HepG2 (cell line): ENCODE measurements around the gene NOTUM. TPM values are rescaled to one million over a fixed set of nuclear protein-coding genes. Genes with fewer than 3 reads are reported as not detected.

Source experiments
- E2F2 ChIP-seq: sonication (generic); formaldehyde crosslinking; IDR thresholded peaks from 2 replicates; pipeline ENCODE4 v1.4.0; 2020; ENCODE audit warnings: missing genetic modification reagents, borderline replicate concordance
- HIC2 ChIP-seq: sonication (generic); formaldehyde crosslinking; IDR thresholded peaks from 2 replicates; pipeline ENCODE4 v1.9.0; 2022; ENCODE audit warnings: low read depth, missing genetic modification reagents
- IRF2 ChIP-seq: IDR thresholded peaks from 2 replicates; pipeline ENCODE4 v1.6.1; 2018; ENCODE audit warnings: missing genetic modification reagents, missing compliant biosample characterization
- KDM5B ChIP-seq: sonication (generic); formaldehyde crosslinking; IDR thresholded peaks from 2 replicates; pipeline ENCODE4 v1.4.0; 2020; ENCODE audit warnings: missing genetic modification reagents, mild to moderate bottlenecking, borderline replicate concordance
- MTA1 ChIP-seq: sonication (generic); formaldehyde crosslinking; IDR thresholded peaks from 2 replicates; pipeline ENCODE4 v1.4.0; 2020; ENCODE audit warnings: missing genetic modification reagents, mild to moderate bottlenecking, borderline replicate concordance
- MTF2 ChIP-seq: sonication (generic); formaldehyde crosslinking; IDR thresholded peaks from 2 replicates; pipeline ENCODE4 v1.5.0; 2020; ENCODE audit warnings: missing genetic modification reagents, borderline replicate concordance
- POLR2A ChIP-seq, 2 experiments: IDR thresholded peaks; 2 replicates each; pipeline ENCODE4 v1.6.1; 2011; ENCODE audit warnings: low read depth in 2 of 2, low read length in 2 of 2, mild to moderate bottlenecking in 1 of 2, moderate library complexity in 1 of 2; ENCODE audit not compliant: insufficient read depth in 1 of 2
- POLR2AphosphoS2 ChIP-seq: IDR thresholded peaks from 2 replicates; pipeline ENCODE4 v1.6.1; 2011; ENCODE audit warnings: low read depth, low read length, improper control_type of control experiment
- SMAD9 ChIP-seq: sonication (generic); formaldehyde crosslinking; IDR thresholded peaks from 2 replicates; pipeline ENCODE4 v1.5.1; 2020; ENCODE audit warnings: mild to moderate bottlenecking, missing genetic modification reagents
- TAF1 ChIP-seq: sonication (generic); formaldehyde crosslinking; IDR thresholded peaks from 2 replicates; pipeline ENCODE4 v1.4.0; 2020; ENCODE audit warnings: missing genetic modification reagents
- TCF7 ChIP-seq: sonication (generic); IDR thresholded peaks from 2 replicates; pipeline ENCODE4 v1.6.1; 2016; ENCODE audit warnings: antibody characterized with exemption, low read depth
- TGIF2 ChIP-seq: IDR thresholded peaks from 2 replicates; pipeline ENCODE4 v1.6.1; 2016; ENCODE audit warnings: control low read depth, missing compliant biosample characterization
- USF2 ChIP-seq, 2 experiments: sonication (generic) in 1 of 2; formaldehyde crosslinking in 1 of 2; IDR thresholded peaks; 2 replicates each; pipeline versions ENCODE4 v1.5.1 to v1.6.1; 2011 to 2020; ENCODE audit warnings: borderline replicate concordance in 1 of 2, low read depth in 1 of 2, low read length in 1 of 2, mild to moderate bottlenecking in 1 of 2, missing genetic modification reagents in 1 of 2, moderate library complexity in 1 of 2
- ZBTB1 ChIP-seq: sonication (generic); formaldehyde crosslinking; IDR thresholded peaks from 2 replicates; pipeline ENCODE4 v1.4.0; 2020; ENCODE audit warnings: missing genetic modification reagents, borderline replicate concordance
- ZFP90 ChIP-seq: sonication (generic); formaldehyde crosslinking; IDR thresholded peaks from 2 replicates; pipeline ENCODE4 v1.8.0; 2022; ENCODE audit warnings: missing genetic modification reagents, mild to moderate bottlenecking, inconsistent platforms, borderline replicate concordance
- ZNF30 ChIP-seq: sonication (generic); formaldehyde crosslinking; IDR thresholded peaks from 2 replicates; pipeline ENCODE4 v1.5.0; 2020; ENCODE audit warnings: mild to moderate bottlenecking, missing genetic modification reagents
- ZNF598 ChIP-seq: sonication (generic); formaldehyde crosslinking; IDR thresholded peaks from 2 replicates; pipeline ENCODE4 v1.5.1; 2020; ENCODE audit warnings: mild to moderate bottlenecking, missing genetic modification reagents, borderline replicate concordance
- polyA plus RNA-seq, 8 experiments: library from polyadenylated mRNA; depleted of rRNA in 3 of 8; stranded (reverse) in 7 of 8; unstranded in 1 of 8; fragments of >200 nt; fragmentation: Illumina TruSeq in 4 of 8; extraction: Trizol in 4 of 8; gene quantifications; 2 replicates each; pipeline versions ENCODE4 v1.2.1 to v1.2.3, GENCODE V29; 2011 to 2016; ENCODE audit warnings: low read depth in 4 of 8, missing spikeins in 1 of 8, mixed read lengths in 1 of 8; ENCODE audit not compliant: insufficient read depth in 1 of 8
- total RNA-seq, 5 experiments: library from RNA; depleted of rRNA; stranded (reverse); fragments of >200 nt; fragmentation: Illumina TruSeq; extraction: Trizol; gene quantifications; 2 replicates each; pipeline ENCODE4 v1.2.3, GENCODE V29; 2016; ENCODE audit warnings: low read depth in 1 of 5
- TF ChIP-seq, protein P1 (sequence below): sonication (generic); formaldehyde crosslinking; IDR thresholded peaks from 2 replicates; pipeline ENCODE4 v1.4.0; 2020; ENCODE audit warnings: missing genetic modification reagents
- TF ChIP-seq, protein P2 (sequence below): sonication (generic); formaldehyde crosslinking; IDR thresholded peaks from 2 replicates; pipeline ENCODE4 v1.5.1; 2020; ENCODE audit warnings: missing genetic modification reagents, mild to moderate bottlenecking, borderline replicate concordance

The NOTUM gene
- total and polyA plus RNA-seq, 2 of the 13 experiments (the other 11 are each of a cell fraction or from before 2014, with no cell fraction given) = 150 to 160 TPM

GRCh38 chr17:81999976-82000802 is 39.2 kb upstream of the NOTUM start (continued):
- peak; percentile 8; the same call in 1 of the 2 replicates for TF ChIP-seq KDM5B (CRISPR knock-in tag)
- TF ChIP-seq TAF1 (CRISPR knock-in tag) = peak; percentile 60; the same call in 1 of the 2 replicates
- TF ChIP-seq HIC2 (CRISPR knock-in tag) = peak; percentile 86
- no peak for TF ChIP-seq ZBTB1 (CRISPR knock-in tag)
- TF ChIP-seq IRF2 = peak; percentile 30; the same call in 1 of the 2 replicates
- no peak for TF ChIP-seq POLR2AphosphoS2
- peak; percentile 12; the same call in 1 of the 2 replicates for TF ChIP-seq TGIF2
- TF ChIP-seq E2F2 = no peak
- TF ChIP-seq, protein P1, sequence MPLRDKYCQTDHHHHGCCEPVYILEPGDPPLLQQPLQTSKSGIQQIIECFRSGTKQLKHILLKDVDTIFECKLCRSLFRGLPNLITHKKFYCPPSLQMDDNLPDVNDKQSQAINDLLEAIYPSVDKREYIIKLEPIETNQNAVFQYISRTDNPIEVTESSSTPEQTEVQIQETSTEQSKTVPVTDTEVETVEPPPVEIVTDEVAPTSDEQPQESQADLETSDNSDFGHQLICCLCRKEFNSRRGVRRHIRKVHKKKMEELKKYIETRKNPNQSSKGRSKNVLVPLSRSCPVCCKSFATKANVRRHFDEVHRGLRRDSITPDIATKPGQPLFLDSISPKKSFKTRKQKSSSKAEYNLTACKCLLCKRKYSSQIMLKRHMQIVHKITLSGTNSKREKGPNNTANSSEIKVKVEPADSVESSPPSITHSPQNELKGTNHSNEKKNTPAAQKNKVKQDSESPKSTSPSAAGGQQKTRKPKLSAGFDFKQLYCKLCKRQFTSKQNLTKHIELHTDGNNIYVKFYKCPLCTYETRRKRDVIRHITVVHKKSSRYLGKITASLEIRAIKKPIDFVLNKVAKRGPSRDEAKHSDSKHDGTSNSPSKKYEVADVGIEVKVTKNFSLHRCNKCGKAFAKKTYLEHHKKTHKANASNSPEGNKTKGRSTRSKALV (CRISPR knock-in tag) = no peak
- TF ChIP-seq, protein P2, sequence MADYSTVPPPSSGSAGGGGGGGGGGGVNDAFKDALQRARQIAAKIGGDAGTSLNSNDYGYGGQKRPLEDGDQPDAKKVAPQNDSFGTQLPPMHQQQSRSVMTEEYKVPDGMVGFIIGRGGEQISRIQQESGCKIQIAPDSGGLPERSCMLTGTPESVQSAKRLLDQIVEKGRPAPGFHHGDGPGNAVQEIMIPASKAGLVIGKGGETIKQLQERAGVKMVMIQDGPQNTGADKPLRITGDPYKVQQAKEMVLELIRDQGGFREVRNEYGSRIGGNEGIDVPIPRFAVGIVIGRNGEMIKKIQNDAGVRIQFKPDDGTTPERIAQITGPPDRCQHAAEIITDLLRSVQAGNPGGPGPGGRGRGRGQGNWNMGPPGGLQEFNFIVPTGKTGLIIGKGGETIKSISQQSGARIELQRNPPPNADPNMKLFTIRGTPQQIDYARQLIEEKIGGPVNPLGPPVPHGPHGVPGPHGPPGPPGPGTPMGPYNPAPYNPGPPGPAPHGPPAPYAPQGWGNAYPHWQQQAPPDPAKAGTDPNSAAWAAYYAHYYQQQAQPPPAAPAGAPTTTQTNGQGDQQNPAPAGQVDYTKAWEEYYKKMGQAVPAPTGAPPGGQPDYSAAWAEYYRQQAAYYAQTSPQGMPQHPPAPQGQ (CRISPR knock-in tag) = no peak; the same call in 1 of the 2 replicates
- peak; percentile 81 for TF ChIP-seq MTA1 (CRISPR knock-in tag)
- no peak for TF ChIP-seq SMAD9 (CRISPR knock-in tag)
- TF ChIP-seq TCF7 = peak; percentile 85; the same call in 1 of the 2 replicates
- 0 out of 4 replicates have a peak, but pooled peaks of 1 of the 2 experiments have one; percentile 44 for TF ChIP-seq POLR2A (IDR thresholded peaks at IDR 0.05; ENCODE audit: insufficient read depth in 1 of 2, low read depth in 2 of 2, low read length in 2 of 2)
- TF ChIP-seq USF2 (IDR thresholded peaks at IDR 0.05; ENCODE audit: low read depth, low read length) = no peak
- TF ChIP-seq USF2 (CRISPR knock-in tag; IDR thresholded peaks at IDR 0.05; ENCODE audit: borderline replicate concordance) = no peak
- TF ChIP-seq ZNF30 = no peak; the same call in 1 of the 2 replicates
- TF ChIP-seq ZFP90 (CRISPR knock-in tag) = peak; percentile 95
- peak; percentile 62; the same call in 1 of the 2 replicates for TF ChIP-seq ZNF598 (CRISPR knock-in tag)
- TF ChIP-seq MTF2 (CRISPR knock-in tag) = peak; percentile 73
